Transverse colon (tissue), 4 donors: Measurements from ENCODE around the gene ANKRD44.

Experiments used
- POLR2AphosphoS5 ChIP-seq, 3 donors: sonication (generic); formaldehyde crosslinking; IDR thresholded peaks; one replicate each; pipeline ENCODE4 v1.6.1; 2016; ENCODE audit warnings: antibody characterized with exemption in 3 of 3
- TF ChIP-seq, protein P1 (sequence below), 5 experiments: fragments of 200-600 bp in 3 of 5; fragments of 450-650 bp in 2 of 5; sonication (generic) in 3 of 5; IDR thresholded peaks; 1 replicate in 2 of 5; 2 replicates in 3 of 5; pipeline ENCODE4 v1.5.1; 2016 to 2017; ENCODE audit warnings: antibody characterized with exemption in 5 of 5, inconsistent platforms in 3 of 5, mild to moderate bottlenecking in 2 of 5, moderate library complexity in 1 of 5

DNA sequence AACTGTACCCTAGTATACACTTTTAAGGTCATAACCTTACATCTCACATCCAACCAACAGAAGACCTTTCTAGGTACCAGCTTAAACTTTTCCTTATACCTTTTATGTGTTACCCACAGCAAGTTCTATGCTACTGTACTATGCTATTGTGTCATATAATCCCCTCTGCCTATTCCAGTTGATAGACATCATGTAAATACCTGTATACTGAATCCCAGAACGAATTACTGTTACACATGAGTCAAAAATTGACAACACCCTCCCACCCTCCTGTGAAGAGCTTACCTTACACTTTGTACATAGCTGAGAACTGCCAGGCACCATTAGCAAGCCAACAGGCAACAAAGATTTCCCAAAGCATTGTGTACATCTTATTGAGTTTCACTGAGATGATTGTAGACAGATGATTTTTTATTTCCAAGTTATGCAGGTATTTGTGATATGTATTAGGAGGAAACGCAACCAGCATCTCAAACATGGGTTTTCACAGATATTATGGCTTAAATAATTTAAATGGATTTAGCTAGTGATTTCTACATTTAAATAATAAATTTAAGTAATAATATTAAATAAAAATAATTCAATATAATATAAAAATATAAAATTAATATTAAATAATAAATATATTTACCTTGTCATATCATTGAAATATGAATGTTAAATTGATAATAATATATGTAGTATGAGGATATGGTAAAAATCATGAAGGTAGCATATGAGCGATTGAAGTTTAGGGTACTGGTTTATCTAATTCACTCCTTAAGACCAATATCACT is 43.0 kb upstream of the ANKRD44 start:
- TF ChIP-seq, protein P1, sequence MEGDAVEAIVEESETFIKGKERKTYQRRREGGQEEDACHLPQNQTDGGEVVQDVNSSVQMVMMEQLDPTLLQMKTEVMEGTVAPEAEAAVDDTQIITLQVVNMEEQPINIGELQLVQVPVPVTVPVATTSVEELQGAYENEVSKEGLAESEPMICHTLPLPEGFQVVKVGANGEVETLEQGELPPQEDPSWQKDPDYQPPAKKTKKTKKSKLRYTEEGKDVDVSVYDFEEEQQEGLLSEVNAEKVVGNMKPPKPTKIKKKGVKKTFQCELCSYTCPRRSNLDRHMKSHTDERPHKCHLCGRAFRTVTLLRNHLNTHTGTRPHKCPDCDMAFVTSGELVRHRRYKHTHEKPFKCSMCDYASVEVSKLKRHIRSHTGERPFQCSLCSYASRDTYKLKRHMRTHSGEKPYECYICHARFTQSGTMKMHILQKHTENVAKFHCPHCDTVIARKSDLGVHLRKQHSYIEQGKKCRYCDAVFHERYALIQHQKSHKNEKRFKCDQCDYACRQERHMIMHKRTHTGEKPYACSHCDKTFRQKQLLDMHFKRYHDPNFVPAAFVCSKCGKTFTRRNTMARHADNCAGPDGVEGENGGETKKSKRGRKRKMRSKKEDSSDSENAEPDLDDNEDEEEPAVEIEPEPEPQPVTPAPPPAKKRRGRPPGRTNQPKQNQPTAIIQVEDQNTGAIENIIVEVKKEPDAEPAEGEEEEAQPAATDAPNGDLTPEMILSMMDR (IDR thresholded peaks at IDR 0.05): no peak
- TF ChIP-seq POLR2AphosphoS5 (IDR thresholded peaks at IDR 0.05): no peak
